ENCODE data around the gene RAC2.
"Not testable (repeated sequence)": the region's sequence is repeated elsewhere in the genome, so short reads cannot be mapped to it uniquely, and the experiment has no call there.

The RAC2 gene

DNA sequence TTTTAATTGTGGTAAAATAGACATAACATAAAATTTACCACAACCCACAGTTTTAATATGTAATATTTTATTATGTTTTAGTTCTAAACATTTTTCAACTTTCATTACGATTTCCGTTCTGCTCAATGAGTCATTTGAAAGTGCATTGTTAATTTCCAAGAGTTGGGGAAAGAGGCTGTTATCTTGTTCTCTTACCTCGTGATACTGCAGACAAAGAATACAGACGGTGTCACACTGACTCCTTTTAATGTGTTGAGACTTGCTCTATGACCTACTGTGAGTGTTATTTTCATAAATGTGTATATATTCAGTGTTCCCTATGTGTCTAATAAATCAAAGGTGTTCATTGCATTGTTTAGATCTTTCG, 10.8 kb upstream of the RAC2 start:
- no peak for DNase-seq (ENCODE audit: extremely low read depth, low read depth)
- TF ChIP-seq CTCF (IDR thresholded peaks at IDR 0.05; ENCODE audit: low read depth, low read length) = no peak

- no peak for DNase-seq (ENCODE audit: extremely low read depth, low read depth)
- no peak for TF ChIP-seq CTCF (IDR thresholded peaks at IDR 0.05; ENCODE audit: low read depth, low read length)
These were observed 10.3 kb upstream of the RAC2 start for GRCh38 chr22:37254209-37254866.

- TF ChIP-seq CTCF (IDR thresholded peaks at IDR 0.05; ENCODE audit: low read depth, low read length) = no peak; the same call in 1 of the 2 replicates
- no peak for DNase-seq (ENCODE audit: extremely low read depth, low read depth)
These were observed 9.1 kb upstream of the RAC2 start for GRCh38 chr22:37253126-37253660.

- not testable (repeated sequence) for DNase-seq (ENCODE audit: extremely low read depth, low read depth)
These were observed 7.8 kb upstream of the RAC2 start for GRCh38 chr22:37251836-37252235.

DNA sequence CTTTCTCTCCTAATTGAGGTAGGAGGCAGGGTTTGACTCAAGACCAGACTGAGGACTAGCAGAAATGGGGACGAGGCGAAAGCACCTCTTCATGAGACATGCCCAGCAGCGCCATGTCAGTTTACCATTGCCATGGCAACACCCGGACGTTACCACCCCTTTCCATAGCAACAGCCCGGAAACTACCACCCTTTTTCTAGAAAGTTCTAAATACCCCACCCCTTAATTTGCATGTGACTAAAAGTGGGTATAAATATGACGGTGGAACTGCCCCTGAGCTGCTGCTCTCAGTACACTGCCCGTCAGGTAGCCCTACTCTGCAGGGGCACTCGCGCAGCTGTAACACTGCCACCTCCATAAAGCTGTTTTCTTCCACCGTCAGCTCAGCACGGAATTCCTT, 5.9 kb upstream of the RAC2 start:
- TF ChIP-seq CTCF (IDR thresholded peaks at IDR 0.05; ENCODE audit: low read depth, low read length) = no peak

DNA sequence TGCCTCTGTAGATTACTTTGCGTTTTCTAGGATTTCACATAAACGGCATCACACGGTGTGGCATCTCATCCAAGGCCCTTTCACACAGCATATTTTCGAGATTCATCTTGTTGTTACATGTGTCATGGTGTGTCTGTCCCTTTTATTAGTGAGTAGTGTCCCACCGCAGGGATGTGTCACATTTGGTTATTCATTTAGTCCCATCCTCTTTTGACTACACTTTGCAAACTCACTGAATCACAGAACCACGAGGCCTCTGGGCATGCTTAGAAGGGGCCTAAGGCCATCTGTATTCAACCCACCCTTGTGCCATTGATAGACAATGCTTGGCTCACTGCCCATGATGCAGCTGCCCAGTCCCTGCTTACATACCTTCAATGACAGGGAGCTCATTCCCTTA, 4.2 kb upstream of the RAC2 start:
- TF ChIP-seq CTCF (IDR thresholded peaks at IDR 0.05; ENCODE audit: low read depth, low read length) = no peak

More for the DNA sequence above, 5.9 kb upstream of the RAC2 start:
- DNase-seq (ENCODE audit: extremely low read depth, low read depth) = no peak

DNA sequence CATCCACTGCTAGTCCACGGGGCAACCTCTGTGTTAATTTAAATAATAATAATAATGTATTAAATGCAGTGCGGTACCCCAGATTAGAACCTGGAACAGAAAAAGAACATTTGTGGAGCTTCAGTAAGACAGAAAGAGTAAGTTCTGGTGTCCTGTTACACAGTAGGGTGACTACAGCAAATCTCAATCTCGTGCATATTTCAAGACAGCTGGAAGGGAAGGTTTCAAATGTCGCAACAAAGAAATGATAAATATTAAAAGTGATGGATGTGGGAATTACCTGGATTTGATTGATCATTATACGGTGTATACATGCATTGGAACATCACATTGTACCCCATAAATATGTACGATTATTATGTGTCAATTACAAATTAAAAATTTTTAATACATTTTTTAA, 1.7 kb upstream of the RAC2 start:
- no peak for TF ChIP-seq CTCF (IDR thresholded peaks at IDR 0.05; ENCODE audit: low read depth, low read length)
- no peak for DNase-seq (ENCODE audit: extremely low read depth, low read depth)

More for the DNA sequence above, 4.2 kb upstream of the RAC2 start:
- DNase-seq (ENCODE audit: extremely low read depth, low read depth) = no peak

Data from AG09319 (cell line).